Liver (tissue), 9 donors: ENCODE results near the gene SYTL3. TPM values are rescaled to one million over a fixed set of nuclear protein-coding genes. Genes with fewer than 3 reads are reported as not detected.

ENCODE experiments used
- DNase-seq: peaks from one replicate; pipeline ENCODE4 v3.0.0-alpha.2; 2017; ENCODE audit warnings: low spot score
- H3K27ac ChIP-seq, 2 donors: one replicate each; pipeline ENCODE4 v1.7.0; 2013; ENCODE audit warnings: inconsistent platforms in 2 of 2, low read length in 2 of 2, control low read depth in 1 of 2, low read depth in 1 of 2, mild to moderate bottlenecking in 1 of 2
- H3K27me3 ChIP-seq, 4 donors: one replicate each; pipeline versions ENCODE4 v1.6.1 to v1.7.0; 2013; ENCODE audit warnings: low read length in 3 of 4, inconsistent platforms in 1 of 4, mild to moderate bottlenecking in 1 of 4, moderate library complexity in 1 of 4; ENCODE audit not compliant: control insufficient read depth in 4 of 4, insufficient read depth in 4 of 4
- H3K36me3 ChIP-seq, 4 donors: one replicate each; pipeline versions ENCODE4 v1.6.1 to v1.7.0; 2013; ENCODE audit warnings: low read length in 3 of 4, mild to moderate bottlenecking in 3 of 4, low read depth in 1 of 4, moderate library complexity in 1 of 4; ENCODE audit not compliant: control insufficient read depth in 4 of 4, insufficient read depth in 3 of 4
- H3K4me1 ChIP-seq, 4 donors: one replicate each; pipeline versions ENCODE4 v1.6.1 to v1.7.0; 2013; ENCODE audit warnings: low read length in 3 of 4, mild to moderate bottlenecking in 3 of 4, moderate library complexity in 1 of 4; ENCODE audit not compliant: control insufficient read depth in 4 of 4, insufficient read depth in 4 of 4
- H3K4me3 ChIP-seq, 3 donors: one replicate each; pipeline versions ENCODE4 v1.6.1 to v1.7.0; 2013; ENCODE audit warnings: low read length in 3 of 3, control low read depth in 1 of 3, low read depth in 1 of 3, mild to moderate bottlenecking in 1 of 3
- H3K9ac ChIP-seq, 2 donors: one replicate each; pipeline ENCODE4 v1.7.0; 2013; ENCODE audit warnings: low read length in 2 of 2, mild to moderate bottlenecking in 2 of 2, moderate library complexity in 2 of 2, control low read depth in 1 of 2, low read depth in 1 of 2
- H3K9me3 ChIP-seq, 4 donors: one replicate each; pipeline versions ENCODE4 v1.6.1 to v1.7.0; 2013; ENCODE audit warnings: low read length in 3 of 4; ENCODE audit not compliant: control insufficient read depth in 4 of 4
- ATF3 ChIP-seq: IDR thresholded peaks from 2 replicates; pipeline ENCODE4 v1.6.1; 2016; ENCODE audit warnings: antibody characterized with exemption
- CTCF ChIP-seq: fragments of 150-350 bp; IDR thresholded peaks from 2 replicates; pipeline ENCODE4 v1.5.1; 2017; ENCODE audit warnings: improper control_type of control experiment, low read depth, low read length; ENCODE audit not compliant: missing input control
- FOXA1 ChIP-seq: IDR thresholded peaks from 2 replicates; pipeline ENCODE4 v1.6.1; 2016; ENCODE audit warnings: antibody characterized with exemption
- FOXA2 ChIP-seq: IDR thresholded peaks from 2 replicates; pipeline ENCODE4 v1.6.1; 2016; ENCODE audit warnings: antibody characterized with exemption
- GABPA ChIP-seq, 2 donors: IDR thresholded peaks in 1 of 2; conservative IDR thresholded peaks in 1 of 2; 2 replicates each; pipeline ENCODE4 v1.6.1; 2016; ENCODE audit warnings: antibody characterized with exemption in 2 of 2, mild to moderate bottlenecking in 1 of 2, moderate library complexity in 1 of 2
- MAX ChIP-seq: IDR thresholded peaks from 2 replicates; pipeline ENCODE4 v1.6.1; 2016; ENCODE audit warnings: antibody characterized with exemption
- NR2F2 ChIP-seq: IDR thresholded peaks from 2 replicates; pipeline ENCODE4 v1.6.1; 2016; ENCODE audit warnings: antibody characterized with exemption
- RAD21 ChIP-seq, 2 donors: IDR thresholded peaks; 2 replicates each; pipeline ENCODE4 v1.6.1; 2016; ENCODE audit warnings: antibody characterized with exemption in 2 of 2, mild to moderate bottlenecking in 2 of 2
- SP1 ChIP-seq: IDR thresholded peaks from 2 replicates; pipeline ENCODE4 v1.6.1; 2018; ENCODE audit warnings: antibody characterized with exemption, mild to moderate bottlenecking
- TAF1 ChIP-seq: conservative IDR thresholded peaks from 2 replicates; pipeline ENCODE4 v1.6.1; 2016; ENCODE audit warnings: antibody characterized with exemption, mild to moderate bottlenecking
- YY1 ChIP-seq: IDR thresholded peaks from 2 replicates; pipeline ENCODE4 v1.6.1; 2016; ENCODE audit warnings: antibody characterized with exemption, mild to moderate bottlenecking
- WGBS: extraction: QIAGEN DNeasy Blood & Tissue Kit; methylation state at CpG from one replicate; pipeline ENCODE4 v1.1.7; 2013; 5-methylcytosine and 5-hydroxymethylcytosine counted together
- polyA plus RNA-seq, 2 donors: library from polyadenylated mRNA; stranded (reverse) in 1 of 2; unstranded in 1 of 2; fragments of 200-250 nt in 1 of 2; fragments of >200 nt in 1 of 2; fragmentation: Nextera tagmentation in 1 of 2; extraction: Ambion mirVana in 1 of 2; gene quantifications; one replicate each; pipeline versions ENCODE4 v1.2.1 to v1.2.3, GENCODE V29; 2013 to 2015
- total RNA-seq, 2 donors: library from RNA; depleted of rRNA; stranded (reverse); fragments of >200 nt; gene quantifications; one replicate each; pipeline ENCODE4 v1.2.3, GENCODE V29; 2014
- donor health status: healthy.
- donor health status: healthy.
- donor health status: healthy.
- donor health status: healthy.
- donor health status: healthy.

Gene SYTL3
- total and polyA plus RNA-seq, 4 donors = 0.28 to 1.7 (median 0.51) TPM

GRCh38 chr6:158767709-158768108 is 117.9 kb downstream of the SYTL3 start:
- Histone ChIP-seq H3K9me3 (no peaks in the 10 kb centered on the region), H3K9ac (no peak overlapping the region), H3K4me3 (no peak overlapping the region), H3K4me1 (no peaks in the 10 kb centered on the region), H3K27me3 (no peaks in the 10 kb centered on the region), H3K27ac (no peak overlapping the region), H3K36me3 (peaks cover 28 to 81% (median 63%) of the 10 kb centered on the region in 4 donors)
- no peak for TF ChIP-seq ATF3
- no peak for TF ChIP-seq TAF1
- no peak for TF ChIP-seq GABPA (IDR thresholded peaks at IDR 0.05 in 1 of 2, conservative IDR thresholded peaks at IDR 0.05 in 1 of 2)
- TF ChIP-seq NR2F2 = no peak
- no peak for DNase-seq
- 97% methylated on average over 6 of the region's 6 CpGs for whole genome bisulfite sequencing

- no peak overlapping the region for H3K4me3 ChIP-seq
- H3K27ac ChIP-seq = no peak overlapping the region
- WGBS = 98% methylated on average over 8 of the region's 8 CpGs
- H3K4me1 ChIP-seq = no peaks in the 10 kb centered on the region
- no peaks in the 10 kb centered on the region for H3K27me3 ChIP-seq
- no peak for TF ChIP-seq SP1
- no peak for TF ChIP-seq YY1
- peaks cover 28 to 84% (median 67%) of the 10 kb centered on the region in 4 donors for H3K36me3 ChIP-seq
- no peak for DNase-seq
- no peak overlapping the region for H3K9ac ChIP-seq
- H3K9me3 ChIP-seq = no peaks in the 10 kb centered on the region
These were observed 118.6 kb downstream of the SYTL3 start for GRCh38 chr6:158768436-158768835.

- DNase-seq = no peak
- 95% methylated on average over 13 of the region's 13 CpGs for whole genome bisulfite sequencing
- H3K27ac ChIP-seq = no peak overlapping the region
- no peak overlapping the region for H3K9ac ChIP-seq
- no peaks in the 10 kb centered on the region for H3K27me3 ChIP-seq
- H3K36me3 ChIP-seq = peaks cover 28 to 91% (median 71%) of the 10 kb centered on the region in 4 donors
- TF ChIP-seq GABPA (IDR thresholded peaks at IDR 0.05 in 1 of 2, conservative IDR thresholded peaks at IDR 0.05 in 1 of 2) (no peak), YY1 (no peak), FOXA2 (no peak), RAD21 (IDR thresholded peaks at IDR 0.05) (no peak), FOXA1 (no peak), CTCF (no peak), MAX (no peak)
- H3K9me3 ChIP-seq = no peaks in the 10 kb centered on the region
- no peaks in the 10 kb centered on the region for H3K4me1 ChIP-seq
- H3K4me3 ChIP-seq = no peak overlapping the region
These were observed 119.4 kb downstream of the SYTL3 start for GRCh38 chr6:158769234-158769770.
